AG20443 (cell line): ENCODE results near the gene C3orf52.
A peak's percentile ranks its signal among the peaks of the same experiment; 100 is the strongest.

ENCODE experiments used
- DNase-seq: peaks from one replicate; pipeline ENCODE4 v3.0.0; 2012; ENCODE audit warnings: low spot score, mixed read lengths

C3orf52 gene

DNA sequence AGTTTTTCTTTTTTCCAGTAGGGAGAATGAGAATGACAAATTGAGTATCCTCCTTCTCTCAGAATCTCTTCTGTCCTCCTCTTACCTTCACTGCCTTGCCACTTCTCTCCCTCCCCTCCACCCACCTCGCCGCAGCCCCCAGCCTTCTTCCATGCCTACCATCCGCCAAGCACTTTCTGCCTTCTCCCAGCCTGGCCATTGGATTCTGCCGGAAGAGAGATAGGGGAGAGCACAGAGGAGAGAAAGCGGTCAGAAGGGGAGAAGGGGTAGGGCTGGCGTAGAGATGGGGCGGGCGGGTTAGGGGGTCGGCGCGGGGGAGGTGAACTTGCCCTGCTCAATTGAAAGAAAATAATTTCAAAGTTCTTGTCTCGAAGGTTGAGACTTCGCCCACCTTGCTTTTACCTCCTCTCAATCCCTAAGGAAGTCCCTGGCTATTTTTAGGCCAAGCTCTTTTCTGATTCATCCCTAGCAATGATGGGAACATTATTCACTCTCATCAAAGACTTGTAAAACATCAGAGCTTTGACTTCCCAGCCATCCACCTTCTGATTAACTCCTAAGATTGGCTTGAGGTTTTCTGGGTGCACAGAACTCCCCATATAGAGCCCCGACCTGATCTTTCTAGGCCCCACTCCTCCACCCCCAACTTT lies 811 bp downstream of the C3orf52 start:
- DNase-seq: peak; percentile 34

- no peak for DNase-seq
Measured at GRCh38 chr3:112087746-112088145, 1.6 kb downstream of the C3orf52 start.

GRCh38 chr3:112088944-112089343 lies 2.8 kb downstream of the C3orf52 start:
- DNase-seq: no peak

- DNase-seq: no peak
Measured at GRCh38 chr3:112089956-112090886, 4.0 kb downstream of the C3orf52 start.

DNA sequence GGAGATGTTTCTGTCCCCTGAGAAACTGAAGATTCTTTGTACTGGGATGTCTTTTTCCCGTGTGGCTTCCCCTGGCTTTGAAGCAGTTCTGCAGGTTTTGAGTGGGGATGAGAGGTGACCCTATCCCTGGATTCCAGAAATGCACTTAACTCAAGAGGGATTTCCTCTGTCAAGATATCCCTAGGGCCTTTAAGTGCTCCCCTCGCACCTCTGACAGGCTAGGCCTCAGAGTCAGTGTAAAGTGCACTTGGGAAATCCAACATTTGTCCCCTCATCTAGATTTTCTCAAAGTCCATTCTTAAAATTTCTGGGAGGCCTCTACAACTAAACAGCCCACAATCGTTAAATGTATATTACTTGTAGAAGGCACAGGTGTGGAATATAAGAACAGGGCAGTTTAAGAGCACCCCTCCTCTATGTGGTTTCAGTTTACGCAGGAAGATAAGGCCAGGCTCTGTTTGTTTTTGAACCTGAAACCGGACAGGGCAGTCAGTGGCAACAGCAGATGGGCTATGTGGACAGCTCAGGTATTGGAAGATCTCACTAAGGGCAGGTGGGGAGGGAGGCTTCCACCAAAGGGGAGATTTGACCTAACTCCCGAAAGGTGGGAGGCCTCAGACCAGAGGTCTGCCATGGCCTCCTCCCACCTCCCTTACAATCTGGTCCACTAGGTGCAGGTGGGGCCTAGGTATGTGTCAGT lies 4.8 kb downstream of the C3orf52 start:
- DNase-seq: no peak

- peak; percentile 73 for DNase-seq
Measured at GRCh38 chr3:112092496-112093179, 6.4 kb downstream of the C3orf52 start.

DNA sequence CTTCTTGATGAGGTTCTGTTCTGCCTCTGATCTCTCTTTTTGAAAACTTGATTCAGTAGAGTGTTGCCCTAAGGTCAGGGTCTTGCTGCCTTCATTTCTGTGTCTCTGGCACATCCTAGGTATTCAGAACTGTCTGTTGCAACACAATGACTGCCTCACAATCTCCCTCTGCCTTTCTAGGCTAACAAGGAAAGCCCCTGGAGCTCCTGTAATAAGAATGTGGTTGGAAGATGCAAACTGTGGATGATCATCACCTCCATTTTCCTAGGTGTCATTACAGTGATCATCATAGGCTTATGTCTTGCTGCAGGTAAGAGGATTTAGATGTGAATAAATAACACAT lies 7.0 kb downstream of the C3orf52 start:
- no peak for DNase-seq

DNA sequence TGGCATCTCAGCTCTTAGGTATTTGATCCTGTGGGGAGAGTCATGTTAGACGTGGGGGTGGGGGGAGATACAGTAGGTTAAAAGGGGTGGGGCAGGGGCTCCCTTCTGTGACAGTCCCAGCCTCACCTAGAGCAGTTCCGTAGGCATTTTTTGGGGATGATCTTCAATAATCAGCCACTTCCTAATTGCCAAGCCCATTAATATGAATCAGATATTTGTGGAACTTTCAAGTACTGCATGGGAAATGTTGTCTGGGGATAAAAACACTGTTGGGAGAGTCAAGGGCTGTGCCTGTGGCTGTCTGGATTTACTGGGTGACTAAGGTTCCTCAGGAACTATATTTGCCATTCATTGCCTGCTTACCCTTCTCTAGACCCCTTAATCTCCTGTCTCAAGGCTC lies 9.5 kb downstream of the C3orf52 start:
- DNase-seq: no peak

DNA sequence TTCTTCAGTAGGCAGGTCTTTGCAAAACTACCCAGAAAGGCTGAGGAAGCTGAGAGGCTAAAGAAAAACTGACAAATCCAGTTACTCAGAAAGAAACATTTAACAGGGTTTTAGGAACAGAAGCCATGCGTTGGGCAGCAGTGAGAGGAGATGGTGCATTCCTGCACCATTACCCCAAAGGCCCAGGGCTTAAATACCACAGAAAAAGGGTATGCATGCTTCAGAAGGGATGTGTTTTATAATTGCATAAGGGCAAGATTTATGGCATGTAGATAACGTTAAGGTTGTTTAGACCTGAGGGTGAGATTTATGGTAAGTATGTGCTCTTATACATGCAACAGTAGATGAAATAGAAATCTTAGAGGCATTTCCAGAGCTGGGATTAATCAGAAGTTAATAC lies 10.0 kb downstream of the C3orf52 start:
- DNase-seq: no peak

GRCh38 chr3:112097378-112097777 lies 11.2 kb downstream of the C3orf52 start:
- peak; percentile 88 for DNase-seq

DNA sequence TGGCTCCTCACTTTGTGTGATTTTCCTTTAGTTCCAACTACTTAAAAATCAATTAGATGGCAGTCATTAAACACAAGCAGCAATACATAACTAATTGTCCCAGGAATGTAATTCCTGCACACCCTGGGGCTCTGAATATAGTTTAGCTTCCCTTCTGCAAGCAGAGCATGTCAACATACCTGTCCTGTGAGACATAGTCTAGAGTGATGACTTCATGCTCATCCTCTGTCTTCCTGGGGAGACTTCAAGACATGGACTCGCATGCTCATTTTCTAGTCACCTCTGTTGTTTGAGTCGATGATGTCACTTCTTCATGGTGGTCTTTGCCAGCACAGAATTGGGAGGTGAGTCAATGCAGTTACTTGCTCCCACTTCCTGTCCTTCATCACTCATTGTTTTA lies 15.7 kb downstream of the C3orf52 start:
- peak; percentile 50 for DNase-seq

DNA sequence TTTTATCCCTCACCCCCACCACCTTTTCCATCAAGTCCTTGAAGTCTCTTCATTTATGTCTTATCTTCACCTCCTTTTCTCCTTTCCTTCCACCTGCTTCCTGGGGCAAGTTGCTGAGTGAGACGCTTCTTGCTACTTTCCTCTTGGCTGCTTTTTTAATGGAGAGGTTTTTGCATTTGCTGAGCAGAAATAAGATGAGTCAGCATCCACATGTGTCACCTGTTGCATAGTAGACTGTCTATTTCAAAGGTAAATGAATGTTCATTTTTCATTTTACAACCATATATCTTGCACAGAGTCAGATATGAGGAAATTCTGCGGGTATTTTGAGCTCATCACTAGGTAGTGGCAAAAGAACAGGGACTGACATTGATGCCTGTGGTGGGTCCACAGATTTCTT lies 18.6 kb downstream of the C3orf52 start:
- DNase-seq: no peak

DNA sequence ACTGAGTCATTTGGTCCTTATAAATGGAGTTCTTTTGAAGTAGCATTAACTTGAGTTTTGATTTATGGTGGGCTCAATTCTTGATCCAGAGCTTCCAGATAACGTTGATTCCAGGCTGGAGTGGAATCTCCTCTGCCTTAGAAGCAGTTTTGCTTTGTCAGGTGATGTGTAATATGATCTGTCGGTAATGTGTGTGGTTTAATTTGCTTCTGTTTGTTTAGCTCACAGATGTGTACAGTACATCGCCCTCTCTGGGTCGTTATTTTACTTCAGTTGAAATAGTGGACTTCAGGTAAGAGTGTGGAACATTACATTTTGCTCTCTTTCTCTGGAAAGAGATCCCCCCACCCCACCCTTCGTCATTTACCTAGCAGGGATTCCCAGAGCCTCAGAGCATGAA lies 23.1 kb downstream of the C3orf52 start:
- DNase-seq: no peak

DNA sequence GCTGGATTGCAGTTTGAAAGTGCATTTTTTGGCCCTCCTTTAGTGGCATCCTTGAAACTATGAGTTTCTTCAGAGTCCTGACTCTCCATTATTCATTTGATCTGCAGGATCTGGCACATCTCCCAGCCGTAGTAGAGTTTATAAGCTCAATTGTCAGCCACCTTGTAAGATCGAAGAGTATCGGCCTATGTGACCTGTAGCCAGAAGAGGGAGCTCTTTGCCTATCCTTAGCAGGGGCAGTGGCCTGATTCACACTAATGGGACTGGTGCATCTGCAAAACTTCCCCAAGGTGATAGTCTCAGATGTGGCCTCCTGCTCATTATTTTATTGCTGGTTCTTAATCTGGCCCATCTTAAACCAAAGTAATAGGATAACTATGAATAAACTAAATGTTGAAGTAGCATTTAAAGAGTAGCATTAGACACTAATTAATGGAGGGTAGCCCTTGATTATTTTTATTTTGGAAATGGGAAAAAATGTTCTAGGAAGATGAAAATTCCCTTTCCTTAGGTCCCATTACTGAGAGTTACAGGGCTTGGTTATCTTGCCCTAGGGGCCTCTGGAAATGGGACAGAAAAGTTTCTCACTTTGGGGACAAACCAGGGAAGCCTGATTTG lies 25.7 kb downstream of the C3orf52 start:
- DNase-seq: peak; percentile 82

GRCh38 chr3:112114576-112115160 lies 28.5 kb downstream of the C3orf52 start:
- DNase-seq: no peak

DNA sequence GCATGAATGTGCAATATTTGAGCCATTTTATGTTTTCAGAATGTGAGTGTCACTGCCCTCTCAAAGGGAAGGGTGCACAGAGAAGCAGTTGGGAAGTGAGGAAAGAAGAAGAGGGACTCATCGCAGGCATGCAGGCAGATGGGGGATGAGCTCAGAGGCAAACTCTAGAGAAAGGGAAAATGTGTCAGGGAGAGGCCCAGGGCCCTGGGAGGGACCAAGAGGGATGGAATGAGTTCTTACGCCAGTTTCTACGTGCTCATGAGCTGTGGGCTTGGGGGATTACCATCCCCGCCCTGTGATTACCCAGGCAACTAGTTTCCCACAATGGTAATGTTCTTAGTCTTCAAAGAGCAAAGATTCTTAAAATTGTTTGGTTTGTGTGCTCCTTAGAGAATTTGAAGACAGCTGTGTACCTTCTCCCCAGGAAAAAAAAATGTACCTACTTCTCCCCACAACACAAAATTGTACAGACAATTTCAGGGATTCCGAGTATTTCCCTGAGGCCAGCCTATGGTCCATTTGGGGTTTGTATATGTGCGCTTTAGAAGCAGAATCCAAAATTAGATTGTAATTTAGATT lies 29.1 kb downstream of the C3orf52 start:
- peak; percentile 21 for DNase-seq

DNA sequence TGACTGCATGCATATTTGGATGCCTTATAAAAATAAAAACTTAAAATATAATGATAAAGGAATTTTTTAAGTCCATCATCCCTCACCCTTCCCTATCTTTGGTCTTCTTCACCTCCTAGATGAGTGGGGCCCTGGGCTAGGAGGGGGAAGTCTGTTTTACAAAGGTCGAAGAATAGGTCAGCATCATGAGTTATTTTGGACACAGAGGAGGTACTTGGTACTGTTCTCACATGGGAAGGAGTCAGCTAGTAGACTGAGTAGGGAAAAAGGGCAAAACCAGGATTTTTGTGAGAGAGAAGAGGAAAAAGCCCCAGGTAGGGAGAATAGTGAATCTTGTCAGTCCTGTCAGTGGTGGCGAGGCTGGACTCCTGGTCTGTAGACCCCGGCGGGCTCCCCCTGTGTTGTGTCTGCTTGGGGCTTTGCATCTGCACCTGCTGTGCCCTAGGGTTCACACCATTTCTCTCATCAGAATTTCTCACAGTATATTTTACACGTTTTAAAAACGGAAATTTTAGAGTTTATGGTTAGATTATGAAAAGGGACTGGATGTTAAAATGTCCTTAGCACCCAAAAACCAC lies 29.7 kb downstream of the C3orf52 start:
- DNase-seq: no peak

- DNase-seq: no peak
Measured at GRCh38 chr3:112116748-112117186, 30.6 kb downstream of the C3orf52 start.

DNA sequence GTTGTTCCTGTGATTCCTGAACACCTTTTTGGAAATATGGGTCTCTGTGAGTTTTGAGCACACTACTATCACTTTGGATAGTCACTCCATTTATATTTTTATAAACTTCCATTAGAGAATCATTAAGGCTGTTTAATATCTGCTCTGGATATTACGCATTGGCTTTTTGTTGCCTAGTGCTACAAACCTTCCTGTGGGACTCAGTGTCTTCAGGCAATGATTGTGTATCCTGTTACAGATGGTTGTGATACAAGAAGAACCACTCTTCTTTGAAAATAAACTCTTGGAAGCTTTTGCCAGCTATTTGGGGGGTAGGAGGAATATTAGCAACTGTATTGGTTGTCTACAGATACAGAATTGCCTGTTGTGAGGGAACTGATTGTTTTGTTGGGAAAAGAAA lies 31.2 kb downstream of the C3orf52 start:
- DNase-seq: no peak

- no peak for DNase-seq
Measured at GRCh38 chr3:112117841-112118571, 31.8 kb downstream of the C3orf52 start.
